HG03469 (cell line): ENCODE results near the gene EAPP.
"Not testable (repeated sequence)": the region's sequence is repeated elsewhere in the genome, so short reads cannot be mapped to it uniquely, and the experiment has no call there.

Source experiments
- ATAC-seq: cut with Tn5 transposase; IDR thresholded peaks from one replicate; pipeline ENCODE4 v1.9.1; 2021; ENCODE audit warnings: mild to moderate bottlenecking, moderate library complexity, moderate number of reproducible peaks; ENCODE audit not compliant: unreplicated experiment

Gene EAPP

GRCh38 chr14:34538871-34539406, 562 bp downstream of the EAPP start:
- no peak for ATAC-seq

- ATAC-seq: not testable (repeated sequence)
These were observed 1.4 kb downstream of the EAPP start for GRCh38 chr14:34538096-34538495.

- no peak for ATAC-seq
These were observed 1.9 kb downstream of the EAPP start for GRCh38 chr14:34537677-34538009.

GRCh38 chr14:34536951-34537676, 2.4 kb downstream of the EAPP start:
- no peak for ATAC-seq

DNA sequence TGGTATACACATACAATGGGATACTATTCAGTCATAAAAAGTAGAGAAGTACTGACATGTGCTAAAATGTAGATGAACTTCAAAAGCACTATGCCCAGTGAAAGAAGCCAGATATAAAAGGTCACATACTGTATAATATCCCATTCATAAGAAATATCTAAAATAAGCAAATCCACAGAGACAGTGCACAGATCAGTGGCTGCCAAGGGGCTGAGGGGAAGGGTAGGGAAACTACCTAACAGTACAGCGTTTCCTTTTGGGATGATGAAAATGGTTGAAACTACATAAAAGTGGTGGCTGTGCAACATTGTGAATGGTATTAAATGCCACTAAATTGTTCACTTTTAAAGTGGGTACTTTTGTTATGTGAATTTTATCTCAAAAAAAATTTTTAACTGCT, 11.9 kb downstream of the EAPP start:
- ATAC-seq: no peak

- ATAC-seq: not testable (repeated sequence)
These were observed 15.3 kb downstream of the EAPP start for GRCh38 chr14:34524216-34524615.

GRCh38 chr14:34522496-34522895, 17.0 kb downstream of the EAPP start:
- ATAC-seq: no peak

- ATAC-seq: not testable (repeated sequence)
These were observed 18.4 kb downstream of the EAPP start for GRCh38 chr14:34521071-34521470.

GRCh38 chr14:34520304-34520970, 19.1 kb downstream of the EAPP start:
- ATAC-seq: not testable (repeated sequence)

DNA sequence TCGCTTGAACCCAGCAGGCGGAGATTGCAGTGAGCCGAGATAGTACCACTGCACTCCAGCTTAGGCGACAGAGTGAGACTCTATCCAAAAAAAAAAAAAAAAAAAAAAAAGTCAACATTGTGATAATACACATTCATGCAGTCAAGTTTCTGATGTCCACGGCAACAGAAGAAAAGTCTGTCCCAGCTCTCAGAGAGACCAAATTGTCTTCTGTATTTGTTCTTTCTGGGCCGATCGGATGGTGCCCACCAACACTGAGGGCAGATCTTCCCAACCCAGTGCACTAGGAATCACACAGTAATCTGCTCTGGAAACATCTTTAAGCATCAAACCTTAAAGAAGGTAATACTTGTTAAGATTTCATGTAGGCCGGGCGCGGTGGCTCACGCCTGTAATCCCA, 31.6 kb downstream of the EAPP start:
- ATAC-seq: no peak

- no peak for ATAC-seq
These were observed 32.0 kb downstream of the EAPP start for GRCh38 chr14:34507459-34507858.

DNA sequence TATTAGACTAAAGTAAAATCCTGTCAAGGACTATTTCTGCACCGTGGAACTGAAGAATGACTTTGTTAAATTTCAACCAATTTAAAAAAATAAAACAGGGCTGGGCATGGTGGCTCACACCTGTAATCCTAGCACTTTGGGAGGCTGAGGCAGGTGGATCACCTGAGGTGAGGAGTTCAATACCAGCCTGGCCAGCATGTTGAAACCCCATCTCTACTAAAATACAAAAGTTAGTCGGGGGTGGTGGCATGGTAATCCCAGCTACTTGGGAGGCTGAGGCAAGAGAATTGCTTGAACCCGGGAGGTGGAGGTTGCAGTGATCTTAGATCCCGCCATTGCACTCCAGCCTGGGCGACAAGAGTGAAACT, 34.4 kb downstream of the EAPP start:
- ATAC-seq: not testable (repeated sequence)

- not testable (repeated sequence) for ATAC-seq
These were observed 35.5 kb downstream of the EAPP start for GRCh38 chr14:34504027-34504426.

- no peak for ATAC-seq
These were observed 36.8 kb downstream of the EAPP start for GRCh38 chr14:34502545-34503225.

- ATAC-seq: no peak
These were observed 37.5 kb downstream of the EAPP start for GRCh38 chr14:34502001-34502400.

DNA sequence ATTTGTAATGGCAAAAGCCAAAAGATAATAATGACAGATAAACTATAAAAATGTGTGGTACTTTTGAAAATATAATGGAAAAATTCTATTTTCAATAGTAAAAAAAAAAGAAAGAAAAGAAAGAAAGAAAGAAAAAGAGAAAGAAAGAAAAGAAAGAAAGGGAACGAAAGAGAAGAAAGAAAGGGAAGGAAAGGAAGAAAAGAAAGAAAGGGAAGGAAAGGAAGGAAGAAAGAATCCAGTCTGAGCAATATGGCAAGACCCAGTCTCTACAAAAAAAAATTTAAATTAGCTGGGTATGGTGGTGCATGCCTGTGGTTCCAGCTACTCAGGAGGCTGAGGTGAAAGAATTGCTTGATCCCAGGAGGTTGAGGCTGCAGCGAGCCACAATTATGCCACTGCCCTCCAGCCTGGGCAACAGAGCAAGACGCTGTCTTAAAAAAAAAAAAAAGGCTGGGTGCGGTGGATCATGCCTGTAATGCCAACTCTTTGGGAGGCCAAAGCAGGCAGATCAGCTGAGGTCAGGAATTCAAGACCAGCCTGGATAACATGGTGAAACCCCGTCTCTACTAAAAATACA, 38.4 kb downstream of the EAPP start:
- no peak for ATAC-seq

DNA sequence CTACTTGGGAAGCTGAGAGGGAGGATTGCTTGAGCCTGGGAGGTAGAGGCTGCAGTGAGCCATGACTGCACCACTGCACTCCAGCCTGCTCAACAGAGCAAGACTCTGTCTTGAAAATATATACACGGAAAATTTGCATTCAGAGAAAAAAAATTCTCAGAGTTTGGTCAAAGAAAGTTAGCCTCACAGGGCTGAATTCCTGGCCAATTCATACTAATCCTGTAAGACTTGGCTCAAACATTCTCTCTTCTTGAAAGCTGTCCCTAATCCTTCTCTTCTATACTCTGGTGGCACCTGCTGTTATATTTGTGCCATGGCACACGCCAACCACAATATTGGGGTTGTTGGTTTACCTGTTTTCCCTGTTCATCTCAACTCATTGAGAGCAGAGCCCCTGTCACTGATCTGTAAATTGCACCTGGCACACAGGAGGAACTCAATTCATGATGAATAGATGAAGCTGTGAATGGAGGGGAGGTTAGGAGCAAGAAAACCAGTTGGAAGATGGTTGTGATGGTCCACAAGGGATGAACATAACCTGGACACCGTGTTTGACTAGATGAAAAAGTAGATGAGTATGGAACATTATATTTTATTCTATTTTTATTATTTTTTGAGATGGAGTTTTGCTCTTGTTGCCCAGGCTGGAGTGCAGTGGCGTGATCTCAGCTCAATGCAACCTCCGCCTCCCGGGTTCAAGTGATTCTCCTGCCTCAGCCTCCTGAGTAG, 40.7 kb downstream of the EAPP start:
- ATAC-seq: no peak

DNA sequence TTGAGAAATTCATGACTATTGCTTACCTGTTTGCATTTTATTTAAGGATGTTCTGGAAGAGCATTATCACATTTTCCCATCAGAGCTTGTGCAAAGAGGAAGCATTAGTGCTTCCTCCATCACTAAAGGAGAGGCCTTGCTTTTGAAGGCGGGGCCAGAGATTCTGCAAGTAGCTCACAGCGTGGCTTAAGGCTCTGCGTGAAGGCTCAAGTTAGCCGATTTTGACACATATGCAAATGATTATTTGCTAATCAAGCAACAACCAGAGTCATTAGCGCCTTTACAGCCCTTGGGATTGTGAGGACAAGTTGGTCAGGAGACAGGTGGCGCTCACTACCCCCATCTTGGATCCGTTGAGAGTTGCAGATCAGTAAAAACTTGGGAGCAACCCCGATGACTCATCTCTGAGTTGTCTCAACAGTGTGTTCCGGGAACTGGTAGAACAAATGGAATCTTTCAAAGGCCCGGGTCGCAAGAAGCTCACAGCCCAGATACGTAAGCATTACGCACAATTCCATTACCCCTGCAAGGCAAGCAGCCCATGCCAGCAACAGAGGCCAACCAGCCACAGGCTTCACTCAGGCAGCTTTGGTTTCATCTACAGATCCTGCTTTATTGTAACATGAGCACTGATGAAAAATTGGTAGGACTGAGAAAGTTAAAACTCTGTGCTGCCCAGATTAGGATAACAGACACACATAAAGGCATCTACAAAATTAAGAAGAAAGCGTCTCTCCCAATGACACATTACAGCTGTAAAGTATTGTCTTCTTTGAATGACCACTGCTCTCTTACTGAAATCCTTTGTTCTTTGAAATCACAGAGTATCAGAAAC, 42.6 kb downstream of the EAPP start:
- ATAC-seq: no peak

GRCh38 chr14:34496007-34496678, 43.4 kb downstream of the EAPP start:
- ATAC-seq: no peak
